ENCODE results near the gene KCNIP4.

Gene KCNIP4

GRCh38 chr4:21742326-21742725 is 206.2 kb downstream of the KCNIP4 start:
- H3K36me3 Mint-ChIP-seq (ENCODE audit: low read depth): no peaks in the 10 kb centered on the region
- H3K4me1 Mint-ChIP-seq (ENCODE audit: low read depth): no peaks in the 10 kb centered on the region
- no peak overlapping the region for H3K4me3 Mint-ChIP-seq
- no peaks in the 10 kb centered on the region for H3K9me3 Mint-ChIP-seq
- H3K27me3 Mint-ChIP-seq (ENCODE audit: low read depth): no peaks in the 10 kb centered on the region
- H3K27ac Mint-ChIP-seq: no peak overlapping the region

GRCh38 chr4:21738821-21739220 is 209.8 kb downstream of the KCNIP4 start:
- H3K27ac Mint-ChIP-seq: no peak overlapping the region
- no peaks in the 10 kb centered on the region for H3K36me3 Mint-ChIP-seq (ENCODE audit: low read depth)
- H3K4me1 Mint-ChIP-seq (ENCODE audit: low read depth): no peaks in the 10 kb centered on the region
- H3K4me3 Mint-ChIP-seq: no peak overlapping the region
- H3K9me3 Mint-ChIP-seq: no peaks in the 10 kb centered on the region
- no peaks in the 10 kb centered on the region for H3K27me3 Mint-ChIP-seq (ENCODE audit: low read depth)

- H3K4me1 Mint-ChIP-seq (ENCODE audit: low read depth): no peaks in the 10 kb centered on the region
- H3K27ac Mint-ChIP-seq: no peak overlapping the region
- no peaks in the 10 kb centered on the region for H3K9me3 Mint-ChIP-seq
- H3K4me3 Mint-ChIP-seq: no peak overlapping the region
- H3K36me3 Mint-ChIP-seq (ENCODE audit: low read depth): no peaks in the 10 kb centered on the region
- no peaks in the 10 kb centered on the region for H3K27me3 Mint-ChIP-seq (ENCODE audit: low read depth)
Observed at GRCh38 chr4:21735866-21736265, 212.7 kb downstream of the KCNIP4 start.

- Mint-ChIP-seq H3K4me3 (no peak overlapping the region), H3K36me3 (ENCODE audit: low read depth) (no peaks in the 10 kb centered on the region), H3K27ac (no peak overlapping the region), H3K4me1 (ENCODE audit: low read depth) (no peaks in the 10 kb centered on the region), H3K9me3 (no peaks in the 10 kb centered on the region), H3K27me3 (ENCODE audit: low read depth) (no peaks in the 10 kb centered on the region)
Observed at GRCh38 chr4:21733894-21734630, 214.5 kb downstream of the KCNIP4 start.

GRCh38 chr4:21728304-21728703 is 220.3 kb downstream of the KCNIP4 start:
- Mint-ChIP-seq H3K27me3 (ENCODE audit: low read depth) (no peaks in the 10 kb centered on the region), H3K4me3 (no peak overlapping the region), H3K4me1 (ENCODE audit: low read depth) (no peaks in the 10 kb centered on the region), H3K36me3 (ENCODE audit: low read depth) (no peaks in the 10 kb centered on the region), H3K27ac (no peak overlapping the region), H3K9me3 (no peaks in the 10 kb centered on the region)

- peaks cover 7% of the 10 kb centered on the region for H3K9me3 Mint-ChIP-seq
- no peaks in the 10 kb centered on the region for H3K4me1 Mint-ChIP-seq (ENCODE audit: low read depth)
- H3K27me3 Mint-ChIP-seq (ENCODE audit: low read depth): no peaks in the 10 kb centered on the region
- H3K4me3 Mint-ChIP-seq: no peak overlapping the region
- H3K36me3 Mint-ChIP-seq (ENCODE audit: low read depth): no peaks in the 10 kb centered on the region
- H3K27ac Mint-ChIP-seq: no peak overlapping the region
Observed at GRCh38 chr4:21726255-21726815, 222.2 kb downstream of the KCNIP4 start.

- H3K9me3 Mint-ChIP-seq: peaks cover 7% of the 10 kb centered on the region
- no peak overlapping the region for H3K4me3 Mint-ChIP-seq
- H3K4me1 Mint-ChIP-seq (ENCODE audit: low read depth): no peaks in the 10 kb centered on the region
- H3K27ac Mint-ChIP-seq: no peak overlapping the region
- no peaks in the 10 kb centered on the region for H3K27me3 Mint-ChIP-seq (ENCODE audit: low read depth)
- no peaks in the 10 kb centered on the region for H3K36me3 Mint-ChIP-seq (ENCODE audit: low read depth)
Observed at GRCh38 chr4:21722157-21722839, 226.3 kb downstream of the KCNIP4 start.

GRCh38 chr4:21716531-21716930 is 232.0 kb downstream of the KCNIP4 start:
- Mint-ChIP-seq H3K4me3 (no peak overlapping the region), H3K9me3 (peaks cover 1% of the 10 kb centered on the region), H3K27me3 (ENCODE audit: low read depth) (no peaks in the 10 kb centered on the region), H3K4me1 (ENCODE audit: low read depth) (no peaks in the 10 kb centered on the region), H3K27ac (no peak overlapping the region), H3K36me3 (ENCODE audit: low read depth) (no peaks in the 10 kb centered on the region)

GRCh38 chr4:21710179-21710835 is 238.3 kb downstream of the KCNIP4 start:
- Mint-ChIP-seq H3K4me3 (no peak overlapping the region), H3K9me3 (no peaks in the 10 kb centered on the region), H3K36me3 (ENCODE audit: low read depth) (no peaks in the 10 kb centered on the region), H3K27me3 (ENCODE audit: low read depth) (no peaks in the 10 kb centered on the region), H3K4me1 (ENCODE audit: low read depth) (no peaks in the 10 kb centered on the region), H3K27ac (no peak overlapping the region)

- no peaks in the 10 kb centered on the region for H3K27me3 Mint-ChIP-seq (ENCODE audit: low read depth)
- no peak overlapping the region for H3K27ac Mint-ChIP-seq
Observed at GRCh38 chr4:21709761-21710160, 238.8 kb downstream of the KCNIP4 start.

GRCh38 chr4:21709031-21709430 is 239.5 kb downstream of the KCNIP4 start:
- Mint-ChIP-seq H3K36me3 (ENCODE audit: low read depth) (no peaks in the 10 kb centered on the region), H3K4me3 (no peak overlapping the region), H3K27ac (no peak overlapping the region), H3K27me3 (ENCODE audit: low read depth) (no peaks in the 10 kb centered on the region), H3K9me3 (no peaks in the 10 kb centered on the region), H3K4me1 (ENCODE audit: low read depth) (no peaks in the 10 kb centered on the region)

More at GRCh38 chr4:21709761-21710160, 238.8 kb downstream of the KCNIP4 start:
- H3K36me3 Mint-ChIP-seq (ENCODE audit: low read depth): no peaks in the 10 kb centered on the region
- no peak overlapping the region for H3K4me3 Mint-ChIP-seq
- H3K4me1 Mint-ChIP-seq (ENCODE audit: low read depth): no peaks in the 10 kb centered on the region
- no peaks in the 10 kb centered on the region for H3K9me3 Mint-ChIP-seq

- no peak overlapping the region for H3K27ac Mint-ChIP-seq
- no peaks in the 10 kb centered on the region for H3K9me3 Mint-ChIP-seq
- no peak overlapping the region for H3K4me3 Mint-ChIP-seq
- no peaks in the 10 kb centered on the region for H3K4me1 Mint-ChIP-seq (ENCODE audit: low read depth)
- no peaks in the 10 kb centered on the region for H3K27me3 Mint-ChIP-seq (ENCODE audit: low read depth)
- no peaks in the 10 kb centered on the region for H3K36me3 Mint-ChIP-seq (ENCODE audit: low read depth)
Observed at GRCh38 chr4:21699446-21699845, 249.1 kb downstream of the KCNIP4 start.

GRCh38 chr4:21697583-21697982 is 251.0 kb downstream of the KCNIP4 start:
- Mint-ChIP-seq H3K36me3 (ENCODE audit: low read depth) (no peaks in the 10 kb centered on the region), H3K27me3 (ENCODE audit: low read depth) (no peaks in the 10 kb centered on the region), H3K4me3 (no peak overlapping the region), H3K27ac (no peak overlapping the region), H3K9me3 (no peaks in the 10 kb centered on the region), H3K4me1 (ENCODE audit: low read depth) (no peaks in the 10 kb centered on the region)

GRCh38 chr4:21695141-21695540 is 253.4 kb downstream of the KCNIP4 start:
- Mint-ChIP-seq H3K27ac (no peak overlapping the region), H3K9me3 (peaks cover 7% of the 10 kb centered on the region)

GRCh38 chr4:21692241-21692640 is 256.3 kb downstream of the KCNIP4 start:
- no peaks in the 10 kb centered on the region for H3K4me1 Mint-ChIP-seq (ENCODE audit: low read depth)
- H3K36me3 Mint-ChIP-seq (ENCODE audit: low read depth): no peaks in the 10 kb centered on the region
- H3K27me3 Mint-ChIP-seq (ENCODE audit: low read depth): no peaks in the 10 kb centered on the region
- peaks cover 8% of the 10 kb centered on the region for H3K9me3 Mint-ChIP-seq
- H3K4me3 Mint-ChIP-seq: no peak overlapping the region
- no peak overlapping the region for H3K27ac Mint-ChIP-seq

More at GRCh38 chr4:21695141-21695540, 253.4 kb downstream of the KCNIP4 start:
- no peaks in the 10 kb centered on the region for H3K4me1 Mint-ChIP-seq (ENCODE audit: low read depth)
- H3K4me3 Mint-ChIP-seq: no peak overlapping the region
- H3K27me3 Mint-ChIP-seq (ENCODE audit: low read depth): no peaks in the 10 kb centered on the region
- H3K36me3 Mint-ChIP-seq (ENCODE audit: low read depth): no peaks in the 10 kb centered on the region
